OCI-LY1 (cell line): ENCODE measurements around the gene CMTM8.

ENCODE experiments used
- H2AFZ ChIP-seq: fragments of 200-600 bp; sonication (generic), shearing (Covaris generic); 2 replicates; pipeline ENCODE4 v1.6.0; 2014; ENCODE audit warnings: antibody characterized with exemption, mild to moderate bottlenecking, low read length
- H3F3A ChIP-seq: fragments of 200-600 bp; sonication (generic), shearing (Covaris generic); 2 replicates; pipeline ENCODE4 v1.6.0; 2014; ENCODE audit warnings: mild to moderate bottlenecking, antibody characterized with exemption, low read length, moderate library complexity; ENCODE audit not compliant: insufficient read depth
- H3K27ac ChIP-seq: fragments of 200-600 bp; sonication (generic); 2 replicates; pipeline ENCODE4 v1.5.1; 2014; ENCODE audit warnings: low read length, mixed run types, mild to moderate bottlenecking, low read depth; ENCODE audit not compliant: poor library complexity, severe bottlenecking
- H3K27me3 ChIP-seq: fragments of 200-600 bp; sonication (generic); 2 replicates; pipeline ENCODE4 v1.6.0; 2014; ENCODE audit warnings: antibody characterized with exemption, mild to moderate bottlenecking, low read length, moderate library complexity; ENCODE audit not compliant: insufficient read depth
- H3K36me3 ChIP-seq: fragments of 200-600 bp; sonication (generic); 2 replicates; pipeline ENCODE4 v1.6.1; 2014; ENCODE audit warnings: mild to moderate bottlenecking, antibody characterized with exemption, low read length, moderate library complexity, mixed read lengths; ENCODE audit not compliant: insufficient read depth
- H3K4me1 ChIP-seq: fragments of 200-600 bp; sonication (generic); 2 replicates; pipeline ENCODE4 v1.5.1; 2014; ENCODE audit warnings: mild to moderate bottlenecking, low read length, moderate library complexity; ENCODE audit not compliant: insufficient read depth, severe bottlenecking
- H3K4me2 ChIP-seq: fragments of 200-600 bp; sonication (generic), shearing (Covaris generic); 2 replicates; pipeline ENCODE4 v1.6.1; 2014; ENCODE audit warnings: low read length
- H3K4me3 ChIP-seq: fragments of 200-600 bp; sonication (generic); 2 replicates; pipeline ENCODE4 v1.5.1; 2014; ENCODE audit warnings: low read length, low read depth, mild to moderate bottlenecking, mixed read lengths; ENCODE audit not compliant: poor library complexity, severe bottlenecking
- H3K79me2 ChIP-seq: fragments of 200-600 bp; shearing (Covaris generic); 2 replicates; pipeline ENCODE4 v1.6.1; 2016; ENCODE audit warnings: mixed run types, low read length, mixed read lengths; ENCODE audit not compliant: insufficient read depth
- H3K9ac ChIP-seq: fragments of 200-600 bp; sonication (generic), shearing (Covaris generic); 2 replicates; pipeline ENCODE4 v1.6.1; 2014; ENCODE audit warnings: mild to moderate bottlenecking, low read length, mixed read lengths
- H3K9me2 ChIP-seq: fragments of 200-600 bp; sonication (generic), shearing (Covaris generic); 2 replicates; pipeline ENCODE4 v1.6.1; 2014; ENCODE audit warnings: low read depth, mild to moderate bottlenecking, low read length, mixed read lengths
- H3K9me3 ChIP-seq: fragments of 200-600 bp; shearing (Covaris generic); 2 replicates; pipeline ENCODE4 v1.6.1; 2014; ENCODE audit warnings: low read length, mixed read lengths
- H4K20me1 ChIP-seq: fragments of 200-600 bp; sonication (generic), shearing (Covaris generic); 2 replicates; pipeline ENCODE4 v1.6.0; 2016; ENCODE audit warnings: mild to moderate bottlenecking, low read length; ENCODE audit not compliant: insufficient read depth
- CTCF ChIP-seq: fragments of 200-600 bp; sonication (generic), shearing (Covaris generic); IDR thresholded peaks from 2 replicates; pipeline ENCODE4 v1.5.1; 2017; ENCODE audit warnings: mild to moderate bottlenecking, antibody characterized with exemption, low read length, moderate library complexity, mixed read lengths
- EZH2 ChIP-seq: fragments of 200-600 bp; sonication (generic), shearing (Covaris generic); IDR thresholded peaks from 2 replicates; pipeline ENCODE4 v1.8.0; 2017; ENCODE audit warnings: borderline replicate concordance, mixed run types, mild to moderate bottlenecking, antibody characterized with exemption, low read length, moderate library complexity, mixed read lengths

CMTM8 gene

DNA sequence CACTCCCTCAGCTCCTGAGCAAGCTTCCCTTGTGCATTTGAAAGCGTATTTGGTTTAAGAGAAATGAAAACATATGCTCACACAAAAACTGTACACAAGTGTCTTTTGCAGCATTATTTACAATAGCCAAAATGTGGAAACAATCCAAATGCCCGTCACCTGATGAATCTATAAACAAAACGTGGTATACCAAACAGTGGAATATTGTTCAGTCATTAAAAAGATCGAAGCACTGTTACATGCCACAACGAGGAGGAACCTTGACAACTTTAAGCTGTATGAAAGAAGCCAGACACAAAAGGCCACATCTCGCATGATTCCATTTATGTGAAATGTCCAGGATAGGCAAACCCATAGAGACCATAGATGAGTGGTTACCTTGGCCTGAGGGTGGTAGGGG, 81.6 kb downstream of the CMTM8 start:
- Histone ChIP-seq H3K27ac (no peak overlapping the region), H3K4me2 (no peak overlapping the region), H3K27me3 (no peaks in the 10 kb centered on the region), H3K4me1 (no peaks in the 10 kb centered on the region), H3F3A (no peaks in the 10 kb centered on the region), H4K20me1 (no peaks in the 10 kb centered on the region), H3K9me3 (no peaks in the 10 kb centered on the region), H3K79me2 (no peaks in the 10 kb centered on the region), H3K4me3 (no peak overlapping the region), H2AFZ (no peak overlapping the region), H3K36me3 (no peaks in the 10 kb centered on the region), H3K9ac (no peak overlapping the region), H3K9me2 (no peaks in the 10 kb centered on the region)
- no peak for TF ChIP-seq EZH2
- no peak for TF ChIP-seq CTCF

DNA sequence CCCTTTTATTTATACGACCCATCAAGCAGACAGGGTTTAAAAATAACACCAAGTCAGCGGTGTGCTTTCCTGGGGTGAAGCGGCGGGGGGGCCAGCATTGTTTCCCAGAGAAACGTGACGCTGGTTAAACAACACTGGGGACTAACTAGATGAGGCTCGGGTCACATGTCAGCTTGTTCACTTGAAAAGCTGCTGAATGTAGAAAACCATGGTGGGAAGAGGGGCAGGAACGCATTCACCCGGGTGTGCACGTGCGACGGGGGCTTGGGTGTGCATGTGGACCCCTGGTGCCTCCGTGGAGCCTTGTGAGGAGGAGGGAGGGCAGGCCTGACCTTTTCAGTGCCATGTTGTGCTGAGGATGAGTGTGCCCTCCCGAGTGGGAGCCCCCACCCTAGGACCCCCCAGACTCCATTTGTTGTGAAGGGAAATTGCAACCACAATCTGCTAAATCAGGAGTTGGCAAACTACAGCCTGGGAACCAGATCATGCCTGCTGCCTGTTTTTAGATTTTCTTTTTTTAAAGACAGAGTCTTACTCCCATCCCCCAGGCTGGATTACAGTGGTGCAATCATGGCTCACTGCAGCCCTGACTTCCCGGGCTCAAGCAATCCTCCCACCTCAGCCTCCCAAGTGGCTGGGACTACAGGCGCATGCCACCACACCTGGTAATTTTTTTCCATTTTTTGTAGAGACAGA, 82.8 kb downstream of the CMTM8 start:
- Histone ChIP-seq H4K20me1 (no peaks in the 10 kb centered on the region), H3F3A (no peaks in the 10 kb centered on the region), H3K9me3 (no peaks in the 10 kb centered on the region), H3K4me1 (no peaks in the 10 kb centered on the region), H3K79me2 (no peaks in the 10 kb centered on the region), H3K27me3 (no peaks in the 10 kb centered on the region), H3K27ac (no peak overlapping the region), H3K9ac (no peak overlapping the region), H2AFZ (no peak overlapping the region), H3K4me3 (no peak overlapping the region), H3K4me2 (no peak overlapping the region), H3K9me2 (no peaks in the 10 kb centered on the region), H3K36me3 (no peaks in the 10 kb centered on the region)
- TF ChIP-seq CTCF (no peak), EZH2 (no peak)

DNA sequence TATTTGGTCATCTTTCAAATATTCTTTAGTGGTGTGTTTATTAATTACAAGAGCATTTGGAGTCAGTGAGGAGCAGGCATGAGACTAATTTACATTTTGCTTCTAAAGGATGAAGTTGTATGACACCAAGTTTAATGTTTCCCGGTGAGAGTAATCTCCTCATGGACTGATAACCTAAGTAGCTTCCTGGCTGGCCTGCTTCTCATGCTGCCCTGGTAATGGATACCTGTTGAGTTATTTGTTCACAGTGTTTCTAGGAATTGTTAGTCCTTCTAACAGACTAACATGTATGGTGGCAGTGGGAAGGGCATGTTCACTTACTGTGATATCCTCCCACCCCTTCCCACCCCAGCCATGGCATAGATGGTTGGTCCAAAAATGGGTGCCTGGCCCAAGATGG, 83.8 kb downstream of the CMTM8 start:
- Histone ChIP-seq H3F3A (no peaks in the 10 kb centered on the region), H3K79me2 (no peaks in the 10 kb centered on the region), H3K9me2 (no peaks in the 10 kb centered on the region), H3K4me1 (no peaks in the 10 kb centered on the region), H2AFZ (no peak overlapping the region), H3K36me3 (no peaks in the 10 kb centered on the region), H3K4me3 (no peak overlapping the region), H3K27me3 (no peaks in the 10 kb centered on the region), H3K9me3 (no peaks in the 10 kb centered on the region), H4K20me1 (no peaks in the 10 kb centered on the region), H3K27ac (no peak overlapping the region), H3K9ac (no peak overlapping the region), H3K4me2 (no peak overlapping the region)
- TF ChIP-seq EZH2 (no peak), CTCF (no peak)
